Measurements from ENCODE around the gene RFX5. TPM values are rescaled to one million over a fixed set of nuclear protein-coding genes. Genes with fewer than 3 reads are reported as not detected.
A peak's percentile ranks its signal among the peaks of the same experiment; 100 is the strongest.
"Not testable (repeated sequence)": the region's sequence is repeated elsewhere in the genome, so short reads cannot be mapped to it uniquely, and the experiment has no call there.

Gene RFX5
- total and polyA plus RNA-seq, 2 of the 13 experiments (the other 11 are each of a cell fraction or from before 2014, with no cell fraction given): 17.9 to 36.2 TPM

DNA sequence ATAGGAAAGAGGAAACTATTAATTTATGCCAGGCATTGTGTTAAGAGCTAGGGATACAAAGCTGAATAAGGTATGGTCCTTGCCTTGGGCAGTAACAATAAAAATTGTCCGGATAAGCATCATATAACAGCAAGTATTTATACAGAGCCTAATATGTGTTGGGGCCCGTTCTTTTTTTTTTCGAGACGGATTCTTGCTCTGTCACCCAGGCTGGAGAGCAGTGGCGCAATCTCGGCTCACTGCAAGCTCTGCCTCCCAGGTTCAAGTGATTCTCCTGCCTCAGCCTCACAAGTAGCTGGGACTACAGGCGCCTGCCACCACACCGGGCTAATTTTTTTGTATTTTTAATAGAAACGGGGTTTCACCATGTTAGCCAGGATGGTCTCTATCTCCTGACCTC, 3.3 kb upstream of the RFX5 start:
- H3K79me2 ChIP-seq (ENCODE audit: insufficient read depth, low read length); H3K4me2 ChIP-seq (ENCODE audit: low read depth, low read length); intact Hi-C loops (cut with micrococcal nuclease; ENCODE audit: unreplicated experiment); FAIRE-seq; H3K27me3 ChIP-seq (ENCODE audit: control insufficient read depth in 1 of 2, insufficient read depth in 2 of 2, low read length in 2 of 2); H3K9me3 ChIP-seq (ENCODE audit: low read length); H3K4me3 ChIP-seq (replicated peaks in 1 of 3; ENCODE audit: insufficient read depth in 1 of 3, low read depth in 2 of 3, low read length in 3 of 3); BruUV-seq (replicated peaks); DNase-seq (ENCODE audit: low spot score); in situ Hi-C loops (cut with HindIII; ENCODE audit: extremely low pct_ligation_motif_present, low pct_unique_long_range_greater_than_20kb); H3K36me3 ChIP-seq (replicated peaks in 1 of 2; ENCODE audit: control insufficient read depth in 1 of 2, insufficient read depth in 2 of 2, low read length in 2 of 2); ATAC-seq; H3K9ac ChIP-seq (ENCODE audit: insufficient read depth, low read depth, low read length); CTCF ChIA-PET (ENCODE audit: low intra/inter-chr PET ratio, low total read pairs); H4K20me1 ChIP-seq (ENCODE audit: insufficient read depth, low read length); H2AFZ ChIP-seq (ENCODE audit: low read length); H3K27ac ChIP-seq (ENCODE audit: extremely low read length, insufficient read depth, low read length): not testable (repeated sequence)
- peaks cover 19% of the 10 kb centered on the region for H3K4me1 ChIP-seq (ENCODE audit: insufficient read depth, low read length)
- 36% methylated on average over 9 of the region's 9 CpGs for WGBS (ENCODE audit: low lambda C conversion rate)
- POLR2A ChIA-PET: interaction anchor here (0.7 to 2.1 kb wide), 2 partner anchors 22 to 24 kb away, joined by 3 to 11 read pairs; partner anchors contain the start of gene SELENBP1
- TF ChIP-seq ZNF441 (CRISPR knock-in tag; IDR thresholded peaks at IDR 0.05; ENCODE audit: borderline replicate concordance): peak; percentile 96

DNA sequence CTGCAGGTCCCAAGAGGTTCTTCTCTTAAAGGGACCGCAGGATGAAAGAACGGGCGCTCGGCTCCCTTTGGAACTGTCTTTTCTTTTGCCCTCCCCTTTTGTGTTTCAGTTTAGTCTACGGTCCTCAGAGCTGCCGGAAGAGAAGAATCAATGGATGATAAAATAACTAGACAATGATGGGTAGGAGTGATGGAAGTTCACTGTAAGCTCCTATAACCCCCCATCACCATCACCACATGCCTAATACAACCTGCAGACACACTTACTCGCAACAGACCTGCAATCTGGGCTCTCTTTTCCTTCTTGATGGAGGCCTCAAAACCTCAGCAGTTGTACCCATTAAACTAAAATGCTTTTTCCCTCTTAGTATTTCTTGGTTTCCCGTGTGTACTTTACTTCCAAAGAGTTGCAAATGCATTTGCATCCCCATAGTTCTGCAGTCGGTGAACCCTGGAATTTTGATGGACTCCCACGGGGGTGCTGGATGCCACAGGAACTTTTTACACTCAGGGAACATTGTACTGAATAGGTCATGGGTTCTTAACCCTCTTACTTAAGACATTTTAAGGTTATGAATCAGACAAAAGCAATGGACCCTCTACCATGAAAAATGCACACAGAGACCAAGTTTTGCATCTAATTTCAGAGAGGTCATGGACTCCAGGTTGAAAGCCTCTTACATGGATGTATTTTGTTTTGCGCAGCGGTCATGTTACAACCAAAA, 633 bp upstream of the RFX5 start:
- intact Hi-C loops (cut with micrococcal nuclease; ENCODE audit: unreplicated experiment): loop anchor here (2.0 to 5.0 kb wide), 2 partner anchors 25 to 150 kb away; partner anchors contain the start of genes PIP5K1A and SELENBP1
- TF ChIP-seq XRCC5 (optimal IDR thresholded peaks at IDR 0.05; ENCODE audit: low read length) (peak; percentile 5), ZNF317 (CRISPR knock-in tag; IDR thresholded peaks at IDR 0.05) (peak; percentile 96), MEIS2 (CRISPR knock-in tag; IDR thresholded peaks at IDR 0.05) (no peak), ZNF143 (CRISPR knock-in tag; IDR thresholded peaks at IDR 0.05) (peak; percentile 54), ATF7 (IDR thresholded peaks at IDR 0.05) (no peak), ATF7 (CRISPR knock-in tag; IDR thresholded peaks at IDR 0.05) (no peak)
- TF ChIP-seq, protein P1, sequence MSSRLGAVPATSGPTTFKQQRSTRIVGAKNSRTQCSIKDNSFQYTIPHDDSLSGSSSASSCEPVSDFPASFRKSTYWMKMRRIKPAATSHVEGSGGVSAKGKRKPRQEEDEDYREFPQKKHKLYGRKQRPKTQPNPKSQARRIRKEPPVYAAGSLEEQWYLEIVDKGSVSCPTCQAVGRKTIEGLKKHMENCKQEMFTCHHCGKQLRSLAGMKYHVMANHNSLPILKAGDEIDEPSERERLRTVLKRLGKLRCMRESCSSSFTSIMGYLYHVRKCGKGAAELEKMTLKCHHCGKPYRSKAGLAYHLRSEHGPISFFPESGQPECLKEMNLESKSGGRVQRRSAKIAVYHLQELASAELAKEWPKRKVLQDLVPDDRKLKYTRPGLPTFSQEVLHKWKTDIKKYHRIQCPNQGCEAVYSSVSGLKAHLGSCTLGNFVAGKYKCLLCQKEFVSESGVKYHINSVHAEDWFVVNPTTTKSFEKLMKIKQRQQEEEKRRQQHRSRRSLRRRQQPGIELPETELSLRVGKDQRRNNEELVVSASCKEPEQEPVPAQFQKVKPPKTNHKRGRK (CRISPR knock-in tag; IDR thresholded peaks at IDR 0.05): 0 out of 2 replicates have a peak, but pooled peaks have one; percentile 64
- TF ChIP-seq, protein P2, sequence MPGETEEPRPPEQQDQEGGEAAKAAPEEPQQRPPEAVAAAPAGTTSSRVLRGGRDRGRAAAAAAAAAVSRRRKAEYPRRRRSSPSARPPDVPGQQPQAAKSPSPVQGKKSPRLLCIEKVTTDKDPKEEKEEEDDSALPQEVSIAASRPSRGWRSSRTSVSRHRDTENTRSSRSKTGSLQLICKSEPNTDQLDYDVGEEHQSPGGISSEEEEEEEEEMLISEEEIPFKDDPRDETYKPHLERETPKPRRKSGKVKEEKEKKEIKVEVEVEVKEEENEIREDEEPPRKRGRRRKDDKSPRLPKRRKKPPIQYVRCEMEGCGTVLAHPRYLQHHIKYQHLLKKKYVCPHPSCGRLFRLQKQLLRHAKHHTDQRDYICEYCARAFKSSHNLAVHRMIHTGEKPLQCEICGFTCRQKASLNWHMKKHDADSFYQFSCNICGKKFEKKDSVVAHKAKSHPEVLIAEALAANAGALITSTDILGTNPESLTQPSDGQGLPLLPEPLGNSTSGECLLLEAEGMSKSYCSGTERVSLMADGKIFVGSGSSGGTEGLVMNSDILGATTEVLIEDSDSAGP (CRISPR knock-in tag; IDR thresholded peaks at IDR 0.05; ENCODE audit: borderline replicate concordance): peak; percentile 99
- DNase-seq (ENCODE audit: low spot score) (no peak), ATAC-seq (no peak; the same call in 2 of the 3 replicates), FAIRE-seq (no peak)
- peaks cover 19% of the 10 kb centered on the region for H3K4me1 ChIP-seq (ENCODE audit: insufficient read depth, low read length)
- no peaks in the 10 kb centered on the region for H3K79me2 ChIP-seq (ENCODE audit: insufficient read depth, low read length)
- BruUV-seq (replicated peaks): no TSS peak
- peak overlapping the region; percentile 77 for H3K9ac ChIP-seq (ENCODE audit: insufficient read depth, low read depth, low read length)
- H3K4me2 ChIP-seq (ENCODE audit: low read depth, low read length): peak overlapping the region; percentile 73
- peaks cover 7% of the 10 kb centered on the region for H3K9me3 ChIP-seq (ENCODE audit: low read length)
- H4K20me1 ChIP-seq (ENCODE audit: insufficient read depth, low read length): no peaks in the 10 kb centered on the region
- POLR2A ChIA-PET: interaction anchor here (0.8 to 1.5 kb wide), 4 partner anchors 18 to 52 kb away, joined by 3 to 6 read pairs (median 6); partner anchors contain the start of genes PI4KB, PSMB4 and SELENBP1
- CTCF ChIA-PET (ENCODE audit: low intra/inter-chr PET ratio, low total read pairs): no interaction called here
- H3K27me3 ChIP-seq (ENCODE audit: control insufficient read depth in 1 of 2, insufficient read depth in 2 of 2, low read length in 2 of 2): no peaks in the 10 kb centered on the region
- peak overlapping the region; percentile 61 for H2AFZ ChIP-seq (ENCODE audit: low read length)
- H3K27ac ChIP-seq (ENCODE audit: extremely low read length, insufficient read depth, low read length): peak overlapping the region; percentile 87
- in situ Hi-C loops (cut with HindIII; ENCODE audit: extremely low pct_ligation_motif_present, low pct_unique_long_range_greater_than_20kb): no loop called here
- WGBS (ENCODE audit: low lambda C conversion rate): 19% methylated on average over 12 of the region's 12 CpGs
- peak overlapping the region; percentile 32 to 72 (median 62) for H3K4me3 ChIP-seq (replicated peaks in 1 of 3; ENCODE audit: insufficient read depth in 1 of 3, low read depth in 2 of 3, low read length in 3 of 3)
- peaks cover 7 to 22% of the 10 kb centered on the region in 2 experiments; a peak in 3 of 5 replicates for H3K36me3 ChIP-seq (replicated peaks in 1 of 2; ENCODE audit: control insufficient read depth in 1 of 2, insufficient read depth in 2 of 2, low read length in 2 of 2)

Measured in HepG2 (cell line).